Smooth muscle cell (in vitro differentiated cells): ENCODE results near the gene YJU2. TPM values are rescaled to one million over a fixed set of nuclear protein-coding genes. Genes with fewer than 3 reads are reported as not detected.

ENCODE experiments used
- DNase-seq: peaks from one replicate; lab custom pipeline; 2025; ENCODE audit not compliant: unreplicated experiment; lab: John Stamatoyannopoulos, UW
- H2AFZ ChIP-seq: fragments of 200-600 bp; sonication (generic); 2 replicates; pipeline ENCODE4 v1.6.0; 2016; ENCODE audit warnings: antibody characterized with exemption, low read depth, mild to moderate bottlenecking
- H3F3A ChIP-seq: fragments of 200-600 bp; sonication (generic); 2 replicates; pipeline ENCODE4 v1.6.0; 2017; ENCODE audit warnings: antibody characterized with exemption, low read depth
- H3K27ac ChIP-seq: fragments of 200-600 bp; sonication (generic); 2 replicates; pipeline ENCODE4 v1.5.1; 2016; ENCODE audit warnings: low read depth, mild to moderate bottlenecking
- H3K27me3 ChIP-seq: fragments of 200-600 bp; sonication (generic); 2 replicates; pipeline ENCODE4 v1.6.1; 2016; ENCODE audit warnings: low read depth, mild to moderate bottlenecking
- H3K36me3 ChIP-seq: fragments of 200-600 bp; sonication (generic); 2 replicates; pipeline ENCODE4 v1.5.1; 2016; ENCODE audit warnings: low read depth
- H3K4me1 ChIP-seq: fragments of 200-600 bp; sonication (generic); 2 replicates; pipeline ENCODE4 v1.5.1; 2016; ENCODE audit warnings: low read depth
- H3K4me2 ChIP-seq: fragments of 200-600 bp; sonication (generic); 2 replicates; pipeline ENCODE4 v1.6.0; 2016; ENCODE audit warnings: mild to moderate bottlenecking
- H3K4me3 ChIP-seq: fragments of 200-600 bp; sonication (generic); 2 replicates; pipeline ENCODE4 v1.5.1; 2016; ENCODE audit warnings: mild to moderate bottlenecking
- H3K79me2 ChIP-seq: fragments of 200-600 bp; sonication (generic); 2 replicates; pipeline ENCODE4 v1.6.0; 2016; ENCODE audit warnings: low read depth, mild to moderate bottlenecking
- H3K9ac ChIP-seq: fragments of 200-600 bp; sonication (generic); 2 replicates; pipeline ENCODE4 v1.6.0; 2016; ENCODE audit warnings: low read depth
- H3K9me3 ChIP-seq: fragments of 200-600 bp; sonication (generic); replicated peaks from 2 replicates; pipeline ENCODE4 v1.5.1; 2016; ENCODE audit warnings: low read depth
- H4K20me1 ChIP-seq: fragments of 200-600 bp; sonication (generic); 2 replicates; pipeline ENCODE4 v1.6.0; 2016; ENCODE audit warnings: low read depth
- CTCF ChIP-seq: fragments of 200-600 bp; sonication (generic); IDR thresholded peaks from 2 replicates; pipeline ENCODE4 v1.5.1; 2017; ENCODE audit warnings: borderline replicate concordance, mild to moderate bottlenecking, antibody characterized with exemption; ENCODE audit not compliant: insufficient read depth, poor library complexity, severe bottlenecking
- WGBS: methylation state at CpG from one replicate; pipeline ENCODE4 v1.1.7; 2016; ENCODE audit warnings: low lambda C conversion rate; 5-methylcytosine and 5-hydroxymethylcytosine counted together
- polyA plus RNA-seq: library from polyadenylated mRNA; unstranded; fragments of >200 nt; fragmentation: Nextera tagmentation; extraction: Ambion mirVana; gene quantifications from 2 replicates; pipeline ENCODE4 v1.2.1, GENCODE V29; 2016
- total RNA-seq: library from RNA; depleted of rRNA; stranded (reverse); fragments of >200 nt; gene quantifications from 2 replicates; pipeline ENCODE4 v1.2.3, GENCODE V29; 2014

The YJU2 gene
- total and polyA plus RNA-seq, 2 experiments from 2014 or later, result 8.7 to 12.0 TPM

DNA sequence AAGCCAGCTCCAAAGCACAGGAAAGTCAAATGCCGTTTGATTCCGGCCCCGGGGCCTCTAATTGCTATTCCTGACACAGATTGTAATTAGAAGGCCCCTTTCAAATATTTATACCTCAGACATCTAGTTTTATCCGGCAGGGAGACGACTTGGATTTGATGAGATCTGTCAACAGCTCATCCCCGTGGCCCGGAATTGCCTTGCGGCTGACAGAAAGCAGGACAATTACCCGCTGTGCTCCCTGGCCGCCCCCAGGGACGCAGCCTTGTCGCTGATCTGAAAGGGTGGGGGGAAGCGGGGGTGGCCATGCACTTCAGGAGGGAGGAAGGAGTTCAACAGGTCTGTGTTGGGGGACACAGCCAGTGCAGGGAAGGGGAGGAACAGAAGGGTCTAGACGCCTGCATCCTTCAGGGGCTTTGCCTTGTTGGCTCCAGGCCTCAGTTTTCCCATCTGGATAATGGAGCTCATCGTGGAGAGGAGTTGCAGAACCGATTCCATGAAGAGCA, 30.4 kb downstream of the YJU2 start:
- DNase-seq, result no peak
- Histone ChIP-seq H3K9ac (no peak overlapping the region), H2AFZ (no peak overlapping the region), H3K27ac (no peak overlapping the region), H3K4me2 (no peak overlapping the region), H3F3A (no peaks in the 10 kb centered on the region), H3K4me1 (peaks cover 18% of the 10 kb centered on the region), H3K79me2 (no peaks in the 10 kb centered on the region), H3K36me3 (no peaks in the 10 kb centered on the region), H4K20me1 (no peaks in the 10 kb centered on the region), H3K4me3 (no peak overlapping the region), H3K9me3 (no peaks in the 10 kb centered on the region), H3K27me3 (peaks cover 26% of the 10 kb centered on the region)
- no peak for TF ChIP-seq CTCF
- WGBS, result 36% methylated on average over 15 of the region's 16 CpGs

- no peak overlapping the region for H2AFZ ChIP-seq
- no peak overlapping the region for H3K9ac ChIP-seq
- no peak overlapping the region for H3K27ac ChIP-seq
- 23% methylated on average over 4 of the region's 4 CpGs for WGBS
- no peaks in the 10 kb centered on the region for H3F3A ChIP-seq
- no peaks in the 10 kb centered on the region for H4K20me1 ChIP-seq
- H3K27me3 ChIP-seq, result peaks cover 26% of the 10 kb centered on the region
- TF ChIP-seq CTCF, result no peak
- peak overlapping the region; percentile 95 for H3K4me2 ChIP-seq
- no peaks in the 10 kb centered on the region for H3K36me3 ChIP-seq
- peaks cover 18% of the 10 kb centered on the region for H3K4me1 ChIP-seq
- no peaks in the 10 kb centered on the region for H3K9me3 ChIP-seq
- no peak overlapping the region for H3K4me3 ChIP-seq
- DNase-seq, result no peak
- no peaks in the 10 kb centered on the region for H3K79me2 ChIP-seq
Measured at GRCh38 chr19:4278010-4278409, 31.1 kb downstream of the YJU2 start.

- no peak within 1 kb of the TSS for H3K27ac ChIP-seq
- H3K27me3 ChIP-seq, result peaks cover 26% of the 10 kb centered on the region
- H3K79me2 ChIP-seq, result no peaks in the 10 kb centered on the region
- H3F3A ChIP-seq, result no peaks in the 10 kb centered on the region
- H3K4me2 ChIP-seq, result peak within 1 kb of the TSS; percentile 95
- no peaks in the 10 kb centered on the region for H3K9me3 ChIP-seq
- no peaks in the 10 kb centered on the region for H4K20me1 ChIP-seq
- peak within 1 kb of the TSS; percentile 51 for H3K4me3 ChIP-seq
- peaks cover 18% of the 10 kb centered on the region for H3K4me1 ChIP-seq
- no peak within 1 kb of the TSS for H2AFZ ChIP-seq
- no peak for TF ChIP-seq CTCF
- H3K36me3 ChIP-seq, result no peaks in the 10 kb centered on the region
- DNase-seq, result no peak
- H3K9ac ChIP-seq, result no peak within 1 kb of the TSS
- 2% methylated on average over 10 of the region's 44 CpGs for WGBS
Measured at GRCh38 chr19:4278419-4279266, 31.8 kb downstream of the YJU2 start, which contains the start of gene SHD. Gene SHD, plus strand, starts transcription at chr19:4279266. Its CDS starts 798 bp downstream, at chr19:4280064.
